WTC11 (cell line): Measurements from ENCODE around the gene FFAR4. TPM values are rescaled to one million over a fixed set of nuclear protein-coding genes. Genes with fewer than 3 reads are reported as not detected.
A peak's percentile ranks its signal among the peaks of the same experiment; 100 is the strongest.

Source experiments
- ATAC-seq: fragments of 200-7000 bp; cut with Tn5 transposase; 2 replicates; pipeline ENCODE4 v1.10.0; 2021; ENCODE audit warnings: mild to moderate bottlenecking, moderate library complexity
- CTCF ChIA-PET: fragments of 300-600 bp; sonication (Branson Sonifier 250); formaldehyde crosslinking; loops from one replicate; lab custom pipeline; 2021; ENCODE audit warnings: antibody characterized with exemption; lab: Charles Lee
- POLR2A ChIA-PET: fragments of 350-600 bp; sonication (Branson Sonifier 250); formaldehyde crosslinking; loops from one replicate; lab custom pipeline; 2021; ENCODE audit warnings: antibody characterized with exemption; lab: Charles Lee
- DNase-seq: peaks from one replicate; pipeline ENCODE4 v3.0.0; 2021; ENCODE audit warnings: low spot score
- H3K27ac Mint-ChIP-seq: 2 replicates; pipeline ENCODE4 v1.8.0; 2021; ENCODE audit warnings: mixed read lengths
- H3K27me3 Mint-ChIP-seq: 2 replicates; pipeline ENCODE4 v1.8.0; 2021; ENCODE audit warnings: low read depth, mild to moderate bottlenecking, moderate library complexity, mixed read lengths
- H3K36me3 Mint-ChIP-seq: 2 replicates; pipeline ENCODE4 v1.8.0; 2021; ENCODE audit warnings: mixed read lengths
- H3K4me1 Mint-ChIP-seq: 2 replicates; pipeline ENCODE4 v1.8.0; 2022; ENCODE audit warnings: mixed read lengths
- H3K4me3 Mint-ChIP-seq: 2 replicates; pipeline ENCODE4 v1.8.0; 2021; ENCODE audit warnings: mild to moderate bottlenecking, moderate library complexity, mixed read lengths
- H3K9me3 Mint-ChIP-seq: 2 replicates; pipeline ENCODE4 v1.8.0; 2021; ENCODE audit warnings: mixed read lengths
- ARID4B ChIP-seq: sonication (generic); formaldehyde crosslinking; IDR thresholded peaks from 2 replicates; pipeline ENCODE4 v1.8.0; 2023; ENCODE audit warnings: missing genetic modification reagents, mild to moderate bottlenecking, borderline replicate concordance
- ATF1 ChIP-seq: sonication (generic); formaldehyde crosslinking; IDR thresholded peaks from 2 replicates; pipeline ENCODE4 v1.8.1; 2023; ENCODE audit warnings: mild to moderate bottlenecking, moderate library complexity, missing genetic modification reagents
- ATF3 ChIP-seq: sonication (generic); formaldehyde crosslinking; conservative IDR thresholded peaks from 2 replicates; pipeline ENCODE4 v1.8.1; 2022; ENCODE audit warnings: mild to moderate bottlenecking, missing genetic modification reagents
- E2F1 ChIP-seq: sonication (generic); formaldehyde crosslinking; IDR thresholded peaks from 2 replicates; pipeline ENCODE4 v1.8.0; 2022; ENCODE audit warnings: mild to moderate bottlenecking, missing genetic modification reagents
- EMX1 ChIP-seq: fragments of 250-450 bp; sonication (Bioruptor Pico); IDR thresholded peaks from 2 replicates; pipeline ENCODE4 v1.8.0; 2021; ENCODE audit warnings: mild to moderate bottlenecking
- ERG ChIP-seq: fragments of 250-450 bp; sonication (Bioruptor Pico); IDR thresholded peaks from 2 replicates; pipeline ENCODE4 v1.8.0; 2021; ENCODE audit warnings: mild to moderate bottlenecking
- FOXP4 ChIP-seq: sonication (generic); formaldehyde crosslinking; IDR thresholded peaks from 2 replicates; pipeline ENCODE4 v1.8.0; 2022; ENCODE audit warnings: mild to moderate bottlenecking, missing genetic modification reagents
- GRHL2 ChIP-seq: fragments of 250-450 bp; sonication (Bioruptor Pico); IDR thresholded peaks from 2 replicates; pipeline ENCODE4 v1.8.0; 2022; ENCODE audit warnings: mild to moderate bottlenecking, moderate library complexity; ENCODE audit not compliant: insufficient replicate concordance, severe bottlenecking
- HMGA2 ChIP-seq: fragments of 250-450 bp; sonication (Bioruptor Pico); IDR thresholded peaks from 2 replicates; pipeline ENCODE4 v1.4.0; 2021; ENCODE audit warnings: mild to moderate bottlenecking, moderate library complexity
- IRF1 ChIP-seq: sonication (generic); formaldehyde crosslinking; IDR thresholded peaks from 2 replicates; pipeline ENCODE4 v1.8.0; 2023; ENCODE audit warnings: missing genetic modification reagents
- JUN ChIP-seq: sonication (generic); formaldehyde crosslinking; IDR thresholded peaks from 2 replicates; pipeline ENCODE4 v1.8.0; 2023; ENCODE audit warnings: mild to moderate bottlenecking, missing genetic modification reagents
- KAT7 ChIP-seq: sonication (generic); formaldehyde crosslinking; IDR thresholded peaks from 2 replicates; pipeline ENCODE4 v1.8.1; 2023; ENCODE audit warnings: missing genetic modification reagents, mild to moderate bottlenecking, borderline replicate concordance
- MYBL2 ChIP-seq: sonication (generic); formaldehyde crosslinking; IDR thresholded peaks from 2 replicates; pipeline ENCODE4 v1.8.1; 2023; ENCODE audit warnings: mild to moderate bottlenecking, moderate library complexity, missing genetic modification reagents
- NFATC4 ChIP-seq: fragments of 250-450 bp; sonication (Bioruptor Pico); IDR thresholded peaks from 2 replicates; pipeline ENCODE4 v1.9.0; 2021; ENCODE audit warnings: mild to moderate bottlenecking
- NFE2L1 ChIP-seq: sonication (generic); formaldehyde crosslinking; IDR thresholded peaks from 2 replicates; pipeline ENCODE4 v1.8.1; 2023; ENCODE audit warnings: missing genetic modification reagents
- OVOL2 ChIP-seq: fragments of 250-450 bp; sonication (Bioruptor Pico); IDR thresholded peaks from 2 replicates; pipeline ENCODE4 v1.9.0; 2021; ENCODE audit warnings: mild to moderate bottlenecking, borderline replicate concordance
- SOX15 ChIP-seq: fragments of 250-450 bp; sonication (Bioruptor Pico); IDR thresholded peaks from 2 replicates; pipeline ENCODE4 v1.9.0; 2021; ENCODE audit warnings: mild to moderate bottlenecking
- TCF7 ChIP-seq: sonication (generic); formaldehyde crosslinking; IDR thresholded peaks from 2 replicates; pipeline ENCODE4 v1.8.0; 2022; ENCODE audit warnings: mild to moderate bottlenecking, low read depth, missing genetic modification reagents, moderate library complexity
- TEAD4 ChIP-seq: sonication (generic); formaldehyde crosslinking; IDR thresholded peaks from 2 replicates; pipeline ENCODE4 v1.8.0; 2022; ENCODE audit warnings: mild to moderate bottlenecking, missing genetic modification reagents
- USF1 ChIP-seq: sonication (generic); formaldehyde crosslinking; IDR thresholded peaks from 2 replicates; pipeline ENCODE4 v1.8.0; 2022; ENCODE audit warnings: mild to moderate bottlenecking, missing genetic modification reagents
- ZBTB21 ChIP-seq: sonication (generic); formaldehyde crosslinking; IDR thresholded peaks from 2 replicates; pipeline ENCODE4 v1.8.1; 2023; ENCODE audit warnings: mild to moderate bottlenecking, missing genetic modification reagents, borderline replicate concordance
- ZNF121 ChIP-seq: sonication (generic); formaldehyde crosslinking; IDR thresholded peaks from 2 replicates; pipeline ENCODE4 v1.8.0; 2023; ENCODE audit warnings: missing genetic modification reagents
- ZNF138 ChIP-seq: sonication (generic); formaldehyde crosslinking; conservative IDR thresholded peaks from 2 replicates; pipeline ENCODE4 v1.8.1; 2022; ENCODE audit warnings: mild to moderate bottlenecking, moderate library complexity, missing genetic modification reagents
- ZNF317 ChIP-seq: sonication (generic); formaldehyde crosslinking; IDR thresholded peaks from 2 replicates; pipeline ENCODE4 v1.8.1; 2023; ENCODE audit warnings: low read depth, mild to moderate bottlenecking, moderate library complexity, missing genetic modification reagents, borderline replicate concordance
- total RNA-seq: library from RNA; stranded (reverse); gene quantifications from 3 replicates; pipeline ENCODE4 v1.2.3, GENCODE V29; 2021

Gene FFAR4
- total RNA-seq, 1 experiment from 2014 or later, result 0.15 TPM

GRCh38 chr10:93580828-93581227 is 14.4 kb downstream of the FFAR4 start:
- H3K27ac Mint-ChIP-seq, result no peak overlapping the region
- H3K36me3 Mint-ChIP-seq, result no peaks in the 10 kb centered on the region
- H3K4me1 Mint-ChIP-seq, result no peaks in the 10 kb centered on the region
- peak; percentile 31 for DNase-seq
- H3K27me3 Mint-ChIP-seq, result peaks cover 2% of the 10 kb centered on the region
- no peak for ATAC-seq
- H3K9me3 Mint-ChIP-seq, result peaks cover 9% of the 10 kb centered on the region; the same call in 1 of the 2 replicates
- CTCF ChIA-PET, result no interaction called here
- POLR2A ChIA-PET, result no interaction called here
- TF ChIP-seq ATF1 (no peak), NFATC4 (CRISPR knock-in tag) (no peak), ZNF138 (CRISPR knock-in tag) (no peak), E2F1 (CRISPR knock-in tag) (no peak), ZNF121 (CRISPR knock-in tag) (no peak), FOXP4 (CRISPR knock-in tag) (no peak), ZBTB21 (CRISPR knock-in tag) (no peak), ATF3 (CRISPR knock-in tag) (no peak), KAT7 (CRISPR knock-in tag) (no peak), MYBL2 (CRISPR knock-in tag) (no peak), HMGA2 (CRISPR knock-in tag) (no peak), ARID4B (CRISPR knock-in tag) (no peak), EMX1 (no peak), TEAD4 (CRISPR knock-in tag) (no peak), TCF7 (CRISPR knock-in tag) (no peak)
- no peak overlapping the region for H3K4me3 Mint-ChIP-seq

- POLR2A ChIA-PET, result no interaction called here
- H3K9me3 Mint-ChIP-seq, result peaks cover 7% of the 10 kb centered on the region; the same call in 1 of the 2 replicates
- no peak for DNase-seq
- H3K27ac Mint-ChIP-seq, result no peak overlapping the region
- H3K4me3 Mint-ChIP-seq, result no peak overlapping the region
- ATAC-seq, result no peak
- H3K4me1 Mint-ChIP-seq, result no peaks in the 10 kb centered on the region
- CTCF ChIA-PET, result interaction anchor here (1.3 to 1.7 kb wide), 3 partner anchors 12 to 30 kb away, joined by 3 to 8 read pairs (median 6); no protein-coding TSS in a partner anchor
- TF ChIP-seq ZNF138 (CRISPR knock-in tag) (no peak), NFE2L1 (CRISPR knock-in tag) (no peak), JUN (CRISPR knock-in tag) (no peak), GRHL2 (no peak), USF1 (no peak), SOX15 (CRISPR knock-in tag) (no peak), TEAD4 (CRISPR knock-in tag) (no peak), IRF1 (CRISPR knock-in tag) (no peak), OVOL2 (no peak), ERG (no peak), ZNF317 (CRISPR knock-in tag) (no peak)
- peaks cover 6% of the 10 kb centered on the region for H3K27me3 Mint-ChIP-seq
- no peaks in the 10 kb centered on the region for H3K36me3 Mint-ChIP-seq
Observed at GRCh38 chr10:93584445-93584844, 18.0 kb downstream of the FFAR4 start.
